IPS-NIHi7 (cell line): Measurements from ENCODE around the gene PPCS.
"Not testable (repeated sequence)": the region's sequence is repeated elsewhere in the genome, so short reads cannot be mapped to it uniquely, and the experiment has no call there.

Source experiments
- DNase-seq: peaks from one replicate; pipeline ENCODE4 v3.0.0; 2012; ENCODE audit warnings: mixed read lengths; ENCODE audit errors: extremely low spot score

PPCS gene

GRCh38 chr1:42453386-42453785 is 3.0 kb upstream of the PPCS start:
- no peak for DNase-seq

- no peak for DNase-seq
These were observed 1.9 kb upstream of the PPCS start for GRCh38 chr1:42454403-42454802.

DNA sequence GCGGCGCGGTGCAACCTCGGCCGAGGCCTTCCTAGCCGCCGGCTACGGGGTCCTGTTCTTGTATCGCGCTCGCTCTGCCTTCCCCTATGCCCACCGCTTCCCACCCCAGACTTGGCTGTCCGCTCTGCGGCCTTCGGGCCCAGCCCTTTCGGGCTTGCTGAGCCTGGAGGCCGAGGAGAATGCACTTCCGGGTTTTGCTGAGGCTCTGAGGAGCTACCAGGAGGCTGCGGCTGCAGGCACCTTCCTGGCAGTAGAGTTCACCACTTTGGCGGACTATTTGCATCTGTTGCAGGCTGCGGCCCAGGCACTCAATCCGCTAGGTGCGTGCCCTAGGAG is 379 bp downstream of the PPCS start:
- peak; percentile 61 for DNase-seq

DNA sequence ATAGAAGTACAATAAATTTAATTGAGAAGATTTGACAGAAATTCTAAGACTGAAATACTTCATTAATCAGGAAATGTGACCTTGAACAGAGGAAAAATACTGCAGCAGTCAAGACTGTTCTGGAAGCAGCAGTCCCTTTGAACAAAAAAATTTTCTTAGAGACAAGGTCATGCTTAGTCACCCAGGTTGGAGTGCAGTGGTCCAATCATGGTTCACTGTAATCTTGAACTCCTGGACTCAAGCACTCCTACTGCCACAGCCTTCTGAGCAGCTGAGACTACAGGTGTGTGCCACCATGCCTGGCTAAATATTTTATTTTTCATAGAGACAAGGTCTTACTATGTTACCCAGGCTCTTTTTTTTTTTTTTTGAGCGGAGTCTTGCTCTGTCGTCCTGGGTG is 4.9 kb downstream of the PPCS start:
- no peak for DNase-seq

DNA sequence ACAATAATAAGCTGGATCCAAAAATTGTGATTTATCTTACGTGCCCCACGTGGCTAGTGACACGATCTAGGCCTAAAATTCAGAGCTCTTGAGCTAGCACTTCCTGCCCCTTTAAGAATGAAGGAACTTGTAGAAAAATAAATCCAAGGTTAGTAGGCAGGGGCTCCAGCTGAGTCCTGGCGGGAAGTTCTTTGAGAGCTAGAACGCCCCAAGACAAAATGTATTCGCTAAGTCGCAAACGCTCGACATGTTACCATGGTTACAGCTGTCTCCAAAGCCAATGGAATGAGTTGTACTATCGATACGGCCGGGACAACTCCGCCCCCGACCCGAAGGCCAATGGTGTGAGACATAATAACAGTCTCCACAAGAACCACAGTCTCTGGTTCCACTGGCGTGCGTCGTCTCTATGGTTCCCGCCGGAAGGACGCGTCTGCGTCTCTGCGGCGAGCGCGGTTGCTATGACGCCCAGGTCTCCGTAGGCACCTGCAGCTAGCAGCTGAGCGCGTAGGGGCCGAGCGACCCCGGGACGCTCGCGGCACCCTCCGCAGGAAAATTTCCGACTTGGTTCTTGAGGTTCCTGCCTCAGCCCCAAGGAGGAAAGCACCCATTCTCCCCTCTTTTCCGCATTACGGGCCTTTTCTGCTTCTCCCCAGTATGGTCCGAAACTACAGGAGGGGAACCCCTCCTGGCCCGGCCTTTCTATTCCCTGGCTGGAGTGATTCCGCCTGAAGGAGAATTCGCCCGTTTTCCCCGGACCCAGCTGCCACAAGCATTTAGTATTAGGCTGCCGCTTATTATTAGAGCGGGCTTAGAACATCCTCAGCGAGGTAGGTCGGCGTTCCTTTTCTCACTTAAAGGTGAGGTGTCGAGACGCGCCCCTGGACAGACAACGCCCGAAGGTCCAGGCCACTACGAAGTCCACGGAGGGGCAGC is 6.8 kb downstream of the PPCS start, which contains the start of gene CCDC30:
Gene CCDC30, plus strand, starts transcription at position 459 of the 936 bp plus-strand sequence. CDS start 17,266 bp downstream, outside the sequence.
- DNase-seq, result peak; percentile 99

GRCh38 chr1:42463921-42464320 is 7.6 kb downstream of the PPCS start:
- DNase-seq, result no peak

DNA sequence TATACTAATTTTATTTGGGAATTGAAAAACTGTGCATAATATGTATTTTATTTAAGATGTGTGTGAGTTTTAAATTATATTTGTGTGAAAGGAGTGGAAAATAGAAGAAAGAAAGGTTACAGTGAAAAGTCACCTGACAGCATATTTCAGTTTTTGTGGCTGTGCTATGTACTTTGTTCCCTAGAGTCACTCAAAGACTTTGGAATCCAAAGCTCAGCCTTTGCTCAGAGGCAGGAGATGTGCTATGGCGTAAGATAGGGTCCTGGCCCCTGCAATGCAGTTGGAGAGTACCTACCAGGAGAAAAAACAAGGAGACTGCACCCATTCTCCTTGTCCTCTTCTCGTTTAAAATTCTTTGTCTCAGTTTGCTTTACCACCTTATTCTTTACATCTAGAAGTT is 9.7 kb downstream of the PPCS start:
- no peak for DNase-seq

- no peak for DNase-seq
These were observed 13.4 kb downstream of the PPCS start for GRCh38 chr1:42469727-42470126.

GRCh38 chr1:42476605-42477004 is 20.3 kb downstream of the PPCS start:
- no peak for DNase-seq

DNA sequence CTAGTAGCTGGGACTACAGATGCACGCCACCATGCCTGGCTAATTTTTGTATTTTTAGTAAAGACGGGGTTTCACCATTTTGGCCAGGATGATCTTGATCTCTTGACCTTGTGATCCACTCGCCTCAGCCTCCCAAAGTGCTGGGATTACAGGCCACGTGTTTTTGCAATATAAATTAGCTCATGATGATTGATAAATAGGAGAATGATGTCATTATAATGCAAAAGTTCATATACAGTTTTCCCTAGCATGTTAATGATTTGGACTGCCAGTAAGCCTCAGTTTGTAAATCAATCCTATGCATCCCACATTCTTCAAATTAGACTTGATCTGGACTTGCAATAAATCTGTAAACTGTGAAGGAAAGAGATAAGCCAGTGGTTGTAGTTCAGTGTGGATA is 21.0 kb downstream of the PPCS start:
- DNase-seq, result not testable (repeated sequence)

- no peak for DNase-seq
These were observed 21.4 kb downstream of the PPCS start for GRCh38 chr1:42477775-42478174.

DNA sequence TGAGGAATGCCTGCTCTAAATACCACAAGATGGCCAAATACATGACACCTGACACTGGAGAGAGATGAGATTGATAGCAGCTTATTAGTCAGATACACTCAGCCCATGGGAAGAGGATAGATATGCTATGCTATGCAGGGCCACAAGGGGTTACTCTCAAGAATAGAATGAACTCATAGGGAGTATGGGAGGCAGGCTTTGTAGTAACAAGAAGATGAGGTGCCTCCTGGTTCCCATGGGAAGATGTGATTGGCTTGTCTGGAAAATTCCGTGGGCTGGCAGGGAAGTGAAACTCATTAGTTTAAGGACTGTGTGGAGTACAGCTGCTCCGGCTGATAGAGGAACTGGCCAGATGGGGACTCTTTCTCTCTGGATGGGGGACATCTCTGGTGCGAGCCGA is 23.3 kb downstream of the PPCS start:
- DNase-seq, result peak; percentile 53

DNA sequence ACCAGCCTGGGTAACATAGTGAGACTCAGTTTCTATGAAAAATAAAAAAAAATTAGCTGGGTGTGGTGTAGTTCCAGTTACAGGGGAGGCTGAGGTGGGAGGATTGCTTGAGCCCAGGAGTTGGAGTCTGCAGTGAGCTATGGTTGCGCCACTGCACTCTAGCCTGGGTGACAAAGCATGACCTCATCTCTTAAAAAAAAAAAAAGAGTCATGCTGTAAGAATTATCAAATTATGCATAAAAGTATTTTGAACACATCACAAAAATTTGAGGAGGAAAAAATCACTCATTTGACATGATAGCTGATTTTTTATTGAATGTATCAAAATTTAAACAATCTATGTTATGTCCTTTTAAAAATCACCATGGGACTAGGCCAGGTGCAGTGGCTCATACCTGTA is 24.6 kb downstream of the PPCS start:
- no peak for DNase-seq

GRCh38 chr1:42482635-42483153 is 26.4 kb downstream of the PPCS start:
- no peak for DNase-seq

DNA sequence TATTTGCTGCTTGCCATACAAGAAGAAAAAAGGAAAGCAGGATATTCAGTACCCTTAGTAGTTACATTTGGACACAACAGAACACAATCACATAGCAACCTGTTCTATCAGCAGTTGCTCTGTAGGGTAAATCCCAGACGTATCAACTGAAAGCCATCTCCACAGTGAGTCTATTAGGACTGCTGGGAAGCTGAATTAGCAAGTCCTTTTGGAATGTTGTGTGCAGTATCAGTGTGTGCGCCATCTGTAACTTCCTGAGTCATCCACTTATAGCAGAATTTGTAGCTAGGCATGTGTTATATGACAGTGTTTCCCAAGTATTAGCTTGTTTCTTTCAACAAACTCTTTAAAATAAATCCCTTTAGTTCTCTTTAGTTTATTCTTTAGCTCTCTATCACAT is 28.0 kb downstream of the PPCS start:
- DNase-seq, result no peak

- no peak for DNase-seq
These were observed 33.9 kb downstream of the PPCS start for GRCh38 chr1:42490237-42490636.

- not testable (repeated sequence) for DNase-seq
These were observed 45.7 kb downstream of the PPCS start for GRCh38 chr1:42502031-42502430.

- no peak for DNase-seq
These were observed 48.3 kb downstream of the PPCS start for GRCh38 chr1:42504535-42505128.

- no peak for DNase-seq
These were observed 50.2 kb downstream of the PPCS start for GRCh38 chr1:42506576-42506975.
